GM18507 (cell line): ENCODE data around the gene MINDY4.
"Not testable (repeated sequence)": the region's sequence is repeated elsewhere in the genome, so short reads cannot be mapped to it uniquely, and the experiment has no call there.

Experiments
- DNase-seq: peaks from one replicate; pipeline ENCODE4 v3.0.0; 2011; ENCODE audit warnings: low read depth; ENCODE audit not compliant: insufficient read length; ENCODE audit errors: extremely low spot score
- FAIRE-seq: peaks from 2 replicates; lab custom pipeline; 2011; peaks lifted over from hg19 to GRCh38; lab: Jason Lieb, UNC

MINDY4 gene

GRCh38 chr7:30799206-30799975 lies 28.2 kb downstream of the MINDY4 start:
- DNase-seq (peak; percentile 78), FAIRE-seq (peak; percentile 98)

GRCh38 chr7:30799976-30800661 lies 28.9 kb downstream of the MINDY4 start:
- DNase-seq (no peak), FAIRE-seq (no peak)

DNA sequence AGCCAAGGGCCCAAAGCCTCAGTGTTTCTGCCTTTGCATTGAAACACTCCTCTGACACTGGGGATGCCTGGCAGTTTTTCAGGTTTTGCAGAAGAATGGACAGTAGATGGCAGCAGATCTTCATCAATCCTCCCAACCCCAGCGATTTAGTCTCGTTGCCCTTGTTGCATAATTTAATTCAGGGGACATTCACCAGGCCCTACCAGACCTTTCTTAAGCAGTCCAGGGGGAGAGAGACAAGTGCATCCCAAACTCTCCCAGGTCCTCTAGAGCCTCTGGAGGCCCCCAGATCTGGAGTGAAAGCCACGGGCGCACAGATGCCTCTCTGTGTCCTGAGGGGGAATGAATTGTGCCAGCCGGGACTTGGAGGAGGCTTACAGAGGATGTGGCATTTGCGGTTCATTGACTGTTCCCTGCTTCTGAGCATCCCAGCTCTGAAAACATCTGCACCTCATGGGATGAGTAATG lies 29.6 kb downstream of the MINDY4 start:
- peak; percentile 45 for DNase-seq
- FAIRE-seq = peak; percentile 93

GRCh38 chr7:30802812-30803211 lies 31.6 kb downstream of the MINDY4 start:
- DNase-seq (no peak), FAIRE-seq (no peak)

GRCh38 chr7:30804078-30804661 lies 33.0 kb downstream of the MINDY4 start:
- FAIRE-seq (no peak), DNase-seq (no peak)

- no peak for FAIRE-seq
- no peak for DNase-seq
Observed at GRCh38 chr7:30805081-30805691, 34.0 kb downstream of the MINDY4 start.

GRCh38 chr7:30805931-30806330 lies 34.7 kb downstream of the MINDY4 start:
- FAIRE-seq = no peak
- no peak for DNase-seq

DNA sequence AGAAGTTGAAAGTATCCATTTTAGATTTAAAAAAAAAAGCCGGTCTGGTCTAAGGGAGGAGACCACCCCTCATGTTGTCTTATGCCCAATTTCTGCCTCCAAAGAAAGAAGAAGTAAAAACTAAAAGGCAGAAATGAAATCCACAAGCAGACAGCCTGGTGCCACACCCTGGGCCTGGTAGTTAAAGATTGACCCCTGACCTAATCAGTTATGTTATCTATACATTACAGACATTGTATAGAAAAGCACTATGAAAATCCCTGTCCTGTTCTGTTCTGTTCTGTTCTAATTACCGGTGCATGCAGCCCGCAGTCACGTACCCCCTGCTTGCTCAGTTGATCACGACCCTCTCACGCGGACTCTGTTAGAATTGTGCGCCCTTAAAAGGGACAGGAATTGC lies 36.3 kb downstream of the MINDY4 start:
- not testable (repeated sequence) for DNase-seq, FAIRE-seq

- FAIRE-seq, DNase-seq: not testable (repeated sequence)
Observed at GRCh38 chr7:30807941-30808340, 36.7 kb downstream of the MINDY4 start.

- DNase-seq (no peak), FAIRE-seq (no peak)
Observed at GRCh38 chr7:30810986-30811385, 39.8 kb downstream of the MINDY4 start.

DNA sequence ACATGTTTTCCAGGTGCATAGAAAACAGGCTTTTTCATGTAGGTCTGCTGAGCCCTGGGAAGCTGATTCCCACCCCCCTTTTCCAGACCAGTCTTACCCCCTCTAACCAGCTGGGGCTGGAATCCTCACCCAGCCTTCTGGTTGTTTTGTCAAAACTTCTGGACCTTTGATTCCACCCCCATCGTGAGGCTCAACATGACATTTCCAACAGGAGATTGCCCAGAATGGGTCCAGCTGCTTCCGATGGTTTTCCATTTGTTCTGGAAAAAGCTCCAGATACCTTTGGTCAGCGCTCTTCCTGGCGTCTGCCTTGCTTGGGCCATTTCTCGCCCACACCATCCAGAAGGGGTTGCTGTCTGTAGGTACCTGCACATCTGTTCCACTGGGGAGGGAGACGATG lies 41.5 kb downstream of the MINDY4 start:
- FAIRE-seq = no peak
- DNase-seq = no peak

- no peak for DNase-seq
- FAIRE-seq = no peak
Observed at GRCh38 chr7:30813466-30813865, 42.2 kb downstream of the MINDY4 start.

DNA sequence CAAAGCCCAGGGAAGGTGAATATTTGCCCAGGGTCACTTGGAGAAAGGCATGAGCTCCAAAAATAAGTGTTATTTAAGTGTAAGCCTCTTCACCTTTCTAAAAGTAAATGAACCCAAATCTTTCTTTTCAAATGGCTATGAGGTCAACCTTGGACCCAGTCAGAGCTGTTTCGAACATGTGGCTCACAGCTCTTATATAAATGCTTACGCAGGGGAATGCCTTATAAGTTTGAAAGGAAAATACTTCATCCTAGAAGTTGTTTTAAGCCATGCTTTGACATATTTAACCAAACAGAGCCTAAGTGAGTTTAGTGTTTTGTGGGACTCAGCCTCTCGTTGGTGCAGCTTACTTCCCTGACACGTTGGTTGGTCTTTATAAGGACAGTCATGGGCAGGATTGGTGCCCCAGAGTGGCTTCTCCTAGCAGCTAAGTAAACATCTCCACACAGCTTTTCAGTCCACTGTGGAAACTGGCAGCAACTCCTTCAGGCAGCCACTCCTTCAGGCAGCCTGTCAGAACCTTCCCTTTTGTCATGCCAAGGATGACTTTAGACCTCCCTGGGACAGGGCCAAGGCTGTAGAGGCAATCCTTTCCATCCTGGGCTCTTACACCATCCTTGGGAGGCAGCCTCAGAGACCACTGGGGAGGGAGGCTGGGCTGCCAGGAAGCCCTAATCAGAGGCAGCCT lies 43.6 kb downstream of the MINDY4 start:
- no peak for DNase-seq
- FAIRE-seq = no peak

- no peak for DNase-seq
Observed at GRCh38 chr7:30815388-30815854, 44.2 kb downstream of the MINDY4 start.

GRCh38 chr7:30815951-30816644 lies 44.9 kb downstream of the MINDY4 start:
- no peak for FAIRE-seq
- DNase-seq = no peak

More at GRCh38 chr7:30815388-30815854, 44.2 kb downstream of the MINDY4 start:
- no peak for FAIRE-seq

GRCh38 chr7:30816645-30817370 lies 45.6 kb downstream of the MINDY4 start:
- FAIRE-seq = no peak
- DNase-seq = no peak

DNA sequence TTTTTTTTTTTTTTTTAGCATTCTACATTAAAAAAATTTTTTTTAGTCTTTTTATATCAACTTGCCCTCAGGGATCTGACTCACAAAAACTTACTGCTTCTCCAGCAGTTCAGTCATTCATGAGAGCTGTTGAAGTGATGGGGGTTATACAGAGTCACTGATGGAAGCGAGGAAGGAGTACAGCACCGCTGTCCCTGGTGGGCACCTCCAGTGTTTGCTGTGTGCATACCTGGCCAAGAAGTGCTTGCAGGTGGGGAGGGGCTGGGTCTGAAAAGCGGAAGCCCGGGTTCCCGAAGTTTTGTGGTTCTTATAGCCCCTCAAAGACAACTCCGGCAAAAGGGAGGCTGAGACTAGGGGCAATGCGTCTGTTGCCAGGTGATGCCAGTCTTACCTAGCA lies 46.2 kb downstream of the MINDY4 start:
- DNase-seq = no peak
- no peak for FAIRE-seq
